ENCODE data around the gene DLX6. TPM values are rescaled to one million over a fixed set of nuclear protein-coding genes. Genes with fewer than 3 reads are reported as not detected.

Gene DLX6
- total and polyA plus RNA-seq, 2 of the 8 experiments (the other 6 are each of a cell fraction or from before 2014, with no cell fraction given): not detected

GRCh38 chr7:96982586-96982985 lies 22.8 kb upstream of the DLX6 start:
- no peak for FAIRE-seq
- Histone ChIP-seq H4K20me1 (replicated peaks in 1 of 2; ENCODE audit: control insufficient read depth in 1 of 2, insufficient read depth in 2 of 2, low read length in 2 of 2) (no peaks in the 10 kb centered on the region), H3K56ac (replicated peaks; ENCODE audit: insufficient read length, low read depth, low read length) (no peak overlapping the region), H2BK20ac (ENCODE audit: low read length) (no peak overlapping the region), H3K79me1 (ENCODE audit: low read depth, low read length) (no peaks in the 10 kb centered on the region), H3K23ac (ENCODE audit: insufficient read length) (no peak overlapping the region), H3K27me3 (replicated peaks in 1 of 4; ENCODE audit: control insufficient read depth in 3 of 4, extremely low read depth in 1 of 4, insufficient read depth in 3 of 4, low read length in 3 of 4) (peaks cover 1 to 12% (median 9%) of the 10 kb centered on the region in 4 experiments), H3K4ac (replicated peaks; ENCODE audit: insufficient read length, low read depth, low read length) (no peak overlapping the region), H3K4me1 (replicated peaks in 1 of 4; ENCODE audit: control insufficient read depth in 3 of 4, insufficient read depth in 4 of 4, low read length in 3 of 4) (peaks cover 0 to 2% (median 0%) of the 10 kb centered on the region in 4 experiments; a peak in 1 of 7 replicates), H3K4me3 (ENCODE audit: extremely low read depth in 1 of 4, insufficient read depth in 2 of 4, low read depth in 3 of 4, low read length in 4 of 4) (no peak overlapping the region), H3K23me2 (ENCODE audit: low read depth, low read length) (no peaks in the 10 kb centered on the region), H3K14ac (ENCODE audit: insufficient read length) (no peak overlapping the region), H2BK5ac (ENCODE audit: low read depth, low read length) (no peak overlapping the region), H4K8ac (ENCODE audit: extremely low read depth, insufficient read depth, low read length) (no peak overlapping the region), H3K18ac (ENCODE audit: extremely low read depth, low read length) (no peak overlapping the region), H2AK5ac (ENCODE audit: low read depth, low read length) (no peak overlapping the region), H2AFZ (ENCODE audit: low read length) (no peak overlapping the region), H2BK12ac (ENCODE audit: low read depth, low read length) (no peak overlapping the region), H4K5ac (ENCODE audit: insufficient read length, low read depth, low read length) (no peak overlapping the region), H3K79me2 (ENCODE audit: control insufficient read depth in 1 of 2, insufficient read depth in 2 of 2, low read length in 2 of 2) (no peaks in the 10 kb centered on the region), H3K9ac (replicated peaks in 1 of 4; ENCODE audit: extremely low read depth in 1 of 4, low read depth in 3 of 4, low read length in 3 of 4) (no peak overlapping the region), H3K27ac (ENCODE audit: low read depth, low read length) (no peak overlapping the region), H4K91ac (replicated peaks; ENCODE audit: insufficient read length, low read length) (no peak overlapping the region), H3K36me3 (ENCODE audit: control insufficient read depth in 2 of 4, insufficient read depth in 4 of 4, low read length in 3 of 4) (no peaks in the 10 kb centered on the region), H3K4me2 (ENCODE audit: insufficient read depth in 1 of 2, low read depth in 2 of 2, low read length in 2 of 2) (no peak overlapping the region), H3K9me3 (ENCODE audit: insufficient read depth in 2 of 2, low read depth in 1 of 2, low read length in 1 of 2) (no peaks in the 10 kb centered on the region), H2BK120ac (replicated peaks; ENCODE audit: low read depth, low read length) (no peak overlapping the region), H2BK15ac (ENCODE audit: low read length) (no peak overlapping the region)
- 82% methylated on average over 1 of the region's 1 CpG; no CpG with 5 or more reads in 1 of the 2 experiments for WGBS, 2 experiments (ENCODE audit: extremely low coverage in 1 of 2, insufficient coverage in 1 of 2, insufficient read length in 1 of 2, insufficient replicate concordance in 2 of 2, low coverage in 1 of 2, low lambda C conversion rate in 2 of 2, missing lambda C conversion rate in 1 of 2)
- POLR2A ChIA-PET (ENCODE audit: partially characterized antibody): no interaction called here
- CTCF ChIA-PET (ENCODE audit: partially characterized antibody): no interaction called here
- no peak for DNase-seq (ENCODE audit: low read depth in 1 of 2, low spot score in 2 of 2)
- TF ChIP-seq RBBP5 (IDR thresholded peaks at IDR 0.05; ENCODE audit: borderline replicate concordance, low read depth, low read length): no peak
- TF ChIP-seq RAD21 (IDR thresholded peaks at IDR 0.05 in 1 of 2, conservative IDR thresholded peaks at IDR 0.05 in 1 of 2; ENCODE audit: low read depth in 2 of 2, low read length in 2 of 2): no peak
- no peak for TF ChIP-seq ATF2 (IDR thresholded peaks at IDR 0.05; ENCODE audit: low read length)
